WERI-Rb-1 (cell line): Measurements from ENCODE around the gene MCM10.

ENCODE experiments used
- DNase-seq: peaks from one replicate; pipeline ENCODE4 v3.0.0-alpha.2; 2020
- H3K27ac ChIP-seq: fragments of 250-450 bp; sonication (Bioruptor Pico); 2 replicates; pipeline ENCODE4 v1.5.1; 2020; ENCODE audit warnings: mild to moderate bottlenecking, moderate library complexity
- H3K27me3 ChIP-seq: fragments of 250-450 bp; sonication (Bioruptor Pico); 2 replicates; pipeline ENCODE4 v1.5.1; 2021; ENCODE audit warnings: mild to moderate bottlenecking, low read depth, moderate library complexity; ENCODE audit not compliant: insufficient read depth, severe bottlenecking
- H3K36me3 ChIP-seq: fragments of 250-450 bp; sonication (Bioruptor Pico); 2 replicates; pipeline ENCODE4 v1.5.1; 2020; ENCODE audit warnings: mild to moderate bottlenecking, moderate library complexity
- H3K4me3 ChIP-seq: 2 replicates; pipeline ENCODE4 v1.5.1; 2011; ENCODE audit warnings: low read depth, mild to moderate bottlenecking, control low read depth, low read length
- H3K9me3 ChIP-seq: fragments of 250-450 bp; sonication (Bioruptor Pico); 2 replicates; pipeline ENCODE4 v1.5.1; 2021; ENCODE audit warnings: mild to moderate bottlenecking, moderate library complexity; ENCODE audit not compliant: severe bottlenecking
- CTCF ChIP-seq: IDR thresholded peaks from 2 replicates; pipeline ENCODE4 v1.5.1; 2011; ENCODE audit warnings: low read depth, mild to moderate bottlenecking, control low read depth, inconsistent platforms, low read length

The MCM10 gene

DNA sequence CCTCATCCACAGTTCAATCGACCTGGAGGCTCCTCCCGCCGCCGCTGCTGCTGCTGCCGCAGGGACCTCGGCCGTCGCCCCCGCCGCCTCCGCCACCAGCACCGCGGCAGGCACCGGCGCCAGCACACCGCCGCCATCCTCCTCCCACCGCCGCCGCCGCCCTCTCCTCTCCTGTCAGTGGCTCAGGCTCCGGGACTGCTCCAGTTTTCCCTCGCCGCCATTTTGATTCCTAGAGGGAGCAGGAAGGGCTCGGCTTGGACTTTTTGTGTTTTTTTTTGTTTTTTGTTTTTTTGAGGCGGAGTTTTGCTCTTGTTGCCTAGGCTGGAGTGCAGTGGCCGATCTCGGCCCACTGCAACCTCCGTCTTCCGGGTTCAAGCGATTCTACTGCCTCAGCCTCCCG is 3.0 kb upstream of the MCM10 start:
- Histone ChIP-seq H3K27ac (no peak overlapping the region), H3K36me3 (no peaks in the 10 kb centered on the region), H3K27me3 (no peaks in the 10 kb centered on the region), H3K9me3 (no peaks in the 10 kb centered on the region), H3K4me3 (no peak overlapping the region)
- no peak for DNase-seq
- TF ChIP-seq CTCF: no peak

DNA sequence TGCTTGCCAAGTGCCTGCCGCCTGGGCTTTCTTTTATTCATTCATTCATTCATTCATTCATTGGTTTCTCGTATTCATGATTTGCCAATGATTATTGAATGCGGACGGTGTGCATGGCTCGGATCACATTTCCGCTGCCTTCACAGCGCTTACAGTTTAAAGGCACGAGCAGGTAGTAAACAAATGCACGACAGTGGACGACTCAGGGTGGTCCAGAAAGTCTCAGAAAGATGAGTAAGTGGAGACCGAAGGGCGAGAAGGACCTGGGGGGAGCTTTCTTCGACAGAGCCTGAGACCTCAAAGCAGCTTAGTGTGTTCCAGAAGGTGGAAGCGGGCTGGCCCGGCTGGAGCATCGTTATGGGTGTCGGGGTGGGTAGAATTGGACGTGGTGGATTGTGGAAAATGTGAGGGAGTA is 506 bp downstream of the MCM10 start:
- DNase-seq: peak; percentile 5

DNA sequence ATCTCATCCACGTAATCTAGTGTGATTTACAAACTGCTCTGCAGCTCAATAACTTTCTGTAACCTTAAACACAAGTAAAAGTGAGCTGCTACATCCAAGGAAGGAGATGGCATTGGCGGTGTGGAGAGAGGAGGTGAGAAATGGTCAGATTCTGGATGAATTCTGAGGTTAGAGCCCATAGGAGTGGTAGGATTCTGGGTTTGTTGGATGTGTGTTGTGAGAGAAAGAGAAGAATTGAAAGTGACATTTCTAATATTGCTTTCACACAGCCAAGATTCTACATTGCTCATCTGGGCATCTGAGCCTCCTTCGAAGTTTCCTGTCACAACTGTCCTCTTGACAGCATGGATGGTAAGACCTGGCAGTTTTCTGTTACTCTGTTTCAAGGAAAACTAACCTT is 2.5 kb downstream of the MCM10 start:
- H3K36me3 ChIP-seq: peaks cover 6% of the 10 kb centered on the region; the same call in 1 of the 2 replicates
- H3K9me3 ChIP-seq: no peaks in the 10 kb centered on the region
- H3K27ac ChIP-seq: no peak overlapping the region
- no peak for DNase-seq
- H3K4me3 ChIP-seq: no peak overlapping the region
- no peaks in the 10 kb centered on the region for H3K27me3 ChIP-seq
- no peak for TF ChIP-seq CTCF

More for the DNA sequence above, 506 bp downstream of the MCM10 start:
- H3K36me3 ChIP-seq: peaks cover 6% of the 10 kb centered on the region; the same call in 1 of the 2 replicates
- H3K27me3 ChIP-seq: no peaks in the 10 kb centered on the region
- H3K9me3 ChIP-seq: no peaks in the 10 kb centered on the region
- peak overlapping the region; percentile 87 for H3K4me3 ChIP-seq
- no peak for TF ChIP-seq CTCF
- peak overlapping the region; percentile 82 for H3K27ac ChIP-seq

GRCh38 chr10:13165177-13165576 is 3.8 kb downstream of the MCM10 start:
- H3K4me3 ChIP-seq: no peak overlapping the region
- H3K9me3 ChIP-seq: no peaks in the 10 kb centered on the region
- DNase-seq: no peak
- TF ChIP-seq CTCF: no peak
- no peak overlapping the region for H3K27ac ChIP-seq
- H3K27me3 ChIP-seq: no peaks in the 10 kb centered on the region
- H3K36me3 ChIP-seq: peaks cover 6% of the 10 kb centered on the region; the same call in 1 of the 2 replicates

DNA sequence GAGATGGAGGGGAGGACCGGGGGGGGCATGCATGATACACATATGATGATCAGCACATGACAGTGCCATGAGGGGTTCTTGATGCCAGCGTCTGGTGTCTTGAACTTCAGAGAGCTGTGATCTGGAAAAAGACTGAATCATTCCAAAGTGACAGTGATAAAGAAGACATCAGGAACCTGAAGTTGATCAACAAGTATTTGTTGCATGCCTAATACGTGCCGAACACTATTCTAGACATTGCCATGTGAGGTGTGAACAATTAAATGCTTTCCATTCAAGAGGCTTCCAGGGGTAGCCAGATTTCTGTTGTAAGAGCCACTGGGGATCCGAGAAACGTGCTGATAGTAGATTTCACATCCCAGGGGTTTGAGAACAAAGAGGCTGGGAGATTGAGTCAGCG is 6.2 kb downstream of the MCM10 start:
- H3K9me3 ChIP-seq: no peaks in the 10 kb centered on the region
- H3K36me3 ChIP-seq: peaks cover 13% of the 10 kb centered on the region
- H3K4me3 ChIP-seq: no peak overlapping the region
- no peak for TF ChIP-seq CTCF
- DNase-seq: no peak
- H3K27ac ChIP-seq: no peak overlapping the region
- no peaks in the 10 kb centered on the region for H3K27me3 ChIP-seq

DNA sequence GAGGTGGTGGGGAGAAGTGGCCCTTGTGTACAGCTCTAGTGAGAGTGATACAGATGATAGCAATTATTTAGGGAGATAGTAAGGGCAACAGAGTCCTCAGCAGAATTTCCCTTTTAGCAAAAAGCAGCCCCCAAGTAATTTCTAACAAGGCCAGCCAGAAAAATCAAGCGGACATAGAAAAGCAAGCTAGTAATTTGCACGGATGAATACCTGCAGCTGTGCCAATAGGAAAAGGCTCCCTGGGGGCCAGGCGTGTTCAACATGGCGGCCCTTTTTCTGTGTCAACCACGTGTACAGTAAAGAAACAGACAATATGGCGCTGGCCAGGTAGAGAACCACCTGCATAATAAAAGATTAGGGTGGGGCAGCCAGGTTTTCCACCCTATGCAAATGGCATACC is 7.4 kb downstream of the MCM10 start:
- DNase-seq: no peak
- Histone ChIP-seq H3K9me3 (no peaks in the 10 kb centered on the region), H3K4me3 (no peak overlapping the region), H3K36me3 (peaks cover 19% of the 10 kb centered on the region), H3K27me3 (no peaks in the 10 kb centered on the region), H3K27ac (no peak overlapping the region)
- TF ChIP-seq CTCF: no peak
